AG20443 (cell line): ENCODE results near the gene CGN.
A peak's percentile ranks its signal among the peaks of the same experiment; 100 is the strongest.
"Not testable (repeated sequence)": the region's sequence is repeated elsewhere in the genome, so short reads cannot be mapped to it uniquely, and the experiment has no call there.

Experiments used
- DNase-seq: peaks from one replicate; pipeline ENCODE4 v3.0.0; 2012; ENCODE audit warnings: low spot score, mixed read lengths

The CGN gene

GRCh38 chr1:151502035-151502700 lies 9.0 kb upstream of the CGN start:
- DNase-seq, result no peak

DNA sequence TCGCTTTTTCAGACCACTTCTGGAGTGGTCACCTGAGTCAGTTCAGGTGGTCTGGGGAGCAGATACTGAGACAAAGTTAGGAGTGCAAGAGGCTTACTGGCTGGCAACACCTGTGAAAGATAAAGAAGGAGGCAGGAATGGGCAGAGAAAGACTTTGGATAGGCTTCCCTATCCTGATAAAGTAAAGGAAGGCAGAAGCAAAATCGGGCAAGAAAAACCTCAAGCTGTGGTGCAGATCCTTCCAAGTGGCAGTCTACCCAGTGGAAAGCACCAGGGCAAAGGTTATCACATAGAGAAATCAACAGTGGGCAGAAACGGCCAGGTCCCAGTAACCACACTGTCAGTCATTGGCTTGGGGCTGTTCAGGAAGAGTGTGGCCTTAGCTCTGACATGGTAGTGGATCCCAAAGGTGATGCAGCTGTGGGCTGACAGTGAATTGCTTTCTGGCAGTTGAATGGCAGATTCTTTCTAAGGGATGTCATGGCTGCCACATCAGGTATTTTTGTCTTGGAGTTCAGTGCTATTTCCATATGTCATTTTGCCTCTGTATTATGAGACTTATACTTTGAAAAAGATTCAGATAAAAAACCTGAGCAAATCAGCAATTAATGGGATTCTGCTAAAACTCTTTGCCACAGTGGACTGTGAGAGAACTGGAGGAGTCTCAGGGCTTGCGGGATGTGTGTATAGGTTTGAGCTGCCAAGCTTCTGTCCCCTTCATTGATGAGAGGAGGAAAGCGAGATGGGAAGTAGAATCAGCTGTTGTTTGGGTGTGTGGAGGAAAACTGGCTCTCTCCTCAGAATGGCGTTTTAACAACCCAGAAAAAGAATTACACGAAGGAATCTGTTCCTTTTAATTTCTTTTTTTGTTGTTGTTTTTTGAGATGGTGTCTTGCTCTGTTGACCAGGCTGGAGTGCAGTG lies 8.1 kb upstream of the CGN start:
- DNase-seq, result no peak

GRCh38 chr1:151504252-151504651 lies 6.9 kb upstream of the CGN start:
- no peak for DNase-seq

- no peak for DNase-seq
Measured at GRCh38 chr1:151504759-151505158, 6.4 kb upstream of the CGN start.

DNA sequence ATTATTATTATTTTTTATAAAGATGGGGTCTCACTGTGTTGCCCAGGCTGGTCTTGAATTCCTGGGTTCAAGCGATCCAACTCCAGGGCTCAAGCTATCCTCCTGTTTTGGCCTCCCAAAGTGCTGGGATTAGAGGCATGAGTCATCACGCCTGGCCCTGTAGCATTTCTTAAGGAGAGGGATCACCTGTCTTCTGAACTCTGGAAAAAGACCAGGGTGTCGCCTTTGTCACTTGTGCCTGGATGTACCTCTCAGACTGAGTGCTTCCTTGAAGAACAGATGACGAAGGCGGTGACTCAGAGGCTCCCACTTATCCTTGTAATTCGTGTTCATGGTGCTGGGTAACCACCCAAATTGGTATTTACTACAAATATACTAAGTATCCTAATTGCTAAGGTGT lies 2.4 kb upstream of the CGN start:
- no peak for DNase-seq

- no peak for DNase-seq
Measured at GRCh38 chr1:151509350-151510019, 1.7 kb upstream of the CGN start.

DNA sequence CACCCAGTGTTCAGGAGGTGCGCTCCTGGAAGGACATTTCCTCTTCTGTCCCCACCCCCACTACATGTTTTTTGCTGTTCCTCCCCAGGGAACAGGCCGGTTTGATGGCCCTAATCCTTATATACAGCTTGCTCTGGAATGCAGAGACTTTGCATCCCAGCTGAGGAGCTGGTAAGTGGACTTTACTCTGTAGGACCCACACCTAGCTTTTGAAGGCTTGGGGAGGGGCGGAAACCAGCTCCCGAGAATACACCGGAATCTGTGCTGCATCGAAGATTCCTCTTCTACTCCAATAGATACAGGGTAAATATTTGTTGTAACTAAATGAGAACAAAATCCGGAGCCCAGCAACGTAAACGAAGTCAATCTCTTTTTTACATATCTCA lies 1.2 kb upstream of the CGN start:
- DNase-seq, result no peak

DNA sequence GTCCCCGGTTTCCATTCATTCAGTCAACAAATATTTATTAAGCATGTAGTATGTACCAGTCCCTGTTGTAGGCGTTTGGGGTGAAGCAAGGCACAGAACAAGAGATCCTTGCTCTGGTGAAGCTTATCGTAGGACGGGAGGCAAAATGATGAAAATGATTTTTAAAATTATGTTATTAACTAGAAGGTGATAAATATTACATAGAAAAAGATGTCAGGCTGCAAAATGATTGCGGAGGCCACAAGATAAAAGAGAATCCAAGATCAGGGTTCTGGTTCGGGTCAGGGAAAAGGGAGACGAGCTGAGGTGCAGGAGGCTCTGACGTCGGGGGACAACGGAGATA lies 602 bp upstream of the CGN start:
- DNase-seq, result no peak

DNA sequence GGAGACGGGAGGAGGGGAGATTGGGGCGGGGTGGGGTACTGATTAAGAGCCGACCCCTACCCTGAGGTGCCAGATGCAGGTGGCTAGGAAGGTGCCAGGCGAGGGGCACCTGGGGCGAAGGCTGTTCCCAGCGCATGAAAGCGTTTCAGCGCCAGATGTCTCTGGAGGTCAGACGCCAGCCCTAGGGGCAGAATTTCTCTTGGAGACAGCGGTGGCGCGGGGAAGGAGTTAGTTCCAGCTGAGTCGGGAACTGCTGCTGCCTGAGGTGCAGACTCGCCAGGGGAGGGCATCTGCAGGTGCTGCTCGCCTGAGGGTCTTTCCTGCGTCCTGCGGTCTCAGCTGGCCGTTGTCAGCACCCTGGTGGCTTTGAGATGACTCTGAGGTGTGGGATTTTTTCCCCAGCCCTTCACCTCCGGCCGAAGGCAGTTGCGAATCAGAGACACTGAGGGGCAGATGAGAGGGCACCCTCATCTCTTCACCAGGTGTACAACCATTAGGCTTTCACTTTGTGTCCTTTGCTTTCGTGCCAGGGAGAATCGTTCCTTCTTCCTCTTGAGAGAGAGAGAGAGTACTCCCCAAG lies 539 bp downstream of the CGN start:
- peak; percentile 41 for DNase-seq

DNA sequence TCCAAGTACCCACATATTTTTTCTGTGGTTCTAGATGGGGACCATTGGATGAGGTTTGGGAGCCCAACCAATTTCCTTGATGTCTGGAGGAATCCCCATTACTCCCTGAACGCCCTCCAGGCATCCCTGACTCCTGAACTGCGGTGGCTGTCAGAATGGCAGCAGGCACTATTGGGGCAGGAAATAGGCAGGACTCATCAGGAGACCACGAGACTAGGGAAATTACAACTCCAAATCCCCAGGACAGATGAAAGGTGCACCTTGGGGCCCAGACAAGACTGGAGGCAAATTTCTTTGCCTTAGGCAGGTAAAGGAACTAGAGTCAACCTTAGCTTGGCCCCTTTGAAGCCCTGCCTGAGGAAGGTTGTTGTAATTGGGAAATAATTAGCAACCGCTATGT lies 1.1 kb downstream of the CGN start:
- no peak for DNase-seq

GRCh38 chr1:151512801-151513625 lies 1.8 kb downstream of the CGN start:
- no peak for DNase-seq

DNA sequence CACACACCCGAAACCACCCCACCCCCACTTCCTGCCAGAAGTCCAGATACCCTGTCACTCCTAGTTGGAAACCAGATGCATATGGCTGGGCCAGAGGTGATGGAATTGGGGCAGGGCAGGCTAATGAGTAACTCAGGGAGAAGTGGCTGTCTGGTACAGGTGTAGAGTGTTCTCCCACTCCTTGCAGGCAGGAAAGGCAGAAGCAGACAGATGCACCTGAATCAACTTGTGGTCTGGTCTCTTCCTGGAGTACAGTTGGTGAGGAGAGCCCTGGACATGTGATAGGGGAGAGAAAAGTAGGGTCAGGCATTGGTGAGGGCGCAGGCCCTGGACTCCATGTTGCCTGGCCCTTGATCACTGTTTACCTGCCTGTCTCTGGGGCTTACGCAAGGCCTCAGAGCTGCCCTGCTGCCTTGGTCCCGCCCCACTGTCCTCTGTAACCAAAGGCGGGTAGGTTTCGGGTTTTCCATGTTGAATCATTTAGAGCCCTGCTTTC lies 2.5 kb downstream of the CGN start:
- DNase-seq, result no peak

- DNase-seq, result no peak
Measured at GRCh38 chr1:151514366-151514765, 3.2 kb downstream of the CGN start.

DNA sequence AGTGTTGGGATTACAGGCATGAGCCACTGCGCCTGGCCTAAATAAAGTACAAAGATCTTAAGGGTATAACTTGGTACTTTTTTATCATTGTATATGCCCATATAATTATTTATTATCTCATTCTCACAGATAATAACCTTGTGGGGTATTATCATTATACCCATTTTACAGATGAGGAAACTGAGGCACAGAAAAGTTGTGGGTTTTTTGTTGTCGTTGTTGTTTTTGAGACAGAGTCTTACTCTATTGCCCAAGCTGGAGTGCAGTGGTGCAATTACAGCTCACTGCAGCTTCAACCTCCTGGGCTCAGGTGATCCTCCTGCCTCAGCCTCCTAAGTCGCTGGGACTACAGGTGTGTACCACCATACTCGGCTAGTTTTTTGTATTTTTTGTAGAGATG lies 4.1 kb downstream of the CGN start:
- no peak for DNase-seq

- DNase-seq, result no peak
Measured at GRCh38 chr1:151516031-151516511, 4.9 kb downstream of the CGN start.

- DNase-seq, result no peak
Measured at GRCh38 chr1:151518431-151518830, 7.2 kb downstream of the CGN start.

DNA sequence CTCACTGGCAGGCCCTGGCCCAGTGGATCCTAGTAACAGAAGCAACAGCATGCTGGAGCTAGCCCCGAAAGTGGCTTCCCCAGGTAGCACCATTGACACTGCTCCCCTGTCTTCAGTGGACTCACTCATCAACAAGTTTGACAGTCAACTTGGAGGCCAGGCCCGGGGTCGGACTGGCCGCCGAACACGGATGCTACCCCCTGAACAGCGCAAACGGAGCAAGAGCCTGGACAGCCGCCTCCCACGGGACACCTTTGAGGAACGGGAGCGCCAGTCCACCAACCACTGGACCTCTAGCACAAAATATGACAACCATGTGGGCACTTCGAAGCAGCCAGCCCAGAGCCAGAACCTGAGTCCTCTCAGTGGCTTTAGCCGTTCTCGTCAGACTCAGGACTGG lies 7.7 kb downstream of the CGN start:
- no peak for DNase-seq

DNA sequence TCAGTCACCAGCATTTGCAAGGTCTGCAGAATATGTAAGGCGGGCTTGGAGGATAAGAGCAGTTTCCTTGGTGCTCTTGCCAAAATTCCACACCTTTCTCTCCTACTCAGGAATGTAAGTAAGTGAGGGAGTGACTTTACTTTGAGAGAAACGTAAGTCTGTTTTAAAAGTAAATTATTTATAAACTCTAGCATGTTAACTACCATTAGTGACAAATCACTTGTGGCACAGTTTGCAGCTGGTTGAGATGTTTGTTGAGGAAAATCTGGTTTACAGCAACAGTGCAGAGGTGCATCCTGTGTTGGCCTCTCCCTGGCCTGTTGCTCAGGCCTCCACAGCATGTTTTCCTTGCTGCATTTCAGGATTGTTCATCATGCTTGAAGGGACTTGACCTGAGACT lies 8.5 kb downstream of the CGN start:
- no peak for DNase-seq

- no peak for DNase-seq
Measured at GRCh38 chr1:151520359-151520758, 9.2 kb downstream of the CGN start.

DNA sequence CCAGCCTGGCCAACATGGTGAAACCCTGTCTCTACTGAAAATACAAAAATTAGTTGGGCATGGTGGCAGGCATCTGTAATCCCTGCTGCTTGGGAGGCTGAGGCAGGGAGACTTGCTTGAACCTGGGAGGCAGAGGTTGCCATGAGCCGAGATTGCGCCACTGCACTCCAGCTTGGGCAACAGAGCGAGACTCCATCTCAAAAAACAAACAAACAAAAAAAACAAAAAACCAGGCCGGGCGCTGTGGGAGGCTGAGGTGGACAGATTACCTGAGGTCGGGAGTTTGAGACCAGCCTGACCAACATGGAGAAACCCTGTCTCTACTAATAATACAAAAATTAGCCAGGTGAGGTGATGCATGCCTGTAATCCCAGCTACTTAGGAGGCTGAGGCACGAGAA lies 11.2 kb downstream of the CGN start:
- DNase-seq, result not testable (repeated sequence)

- DNase-seq, result no peak
Measured at GRCh38 chr1:151523326-151523725, 12.1 kb downstream of the CGN start.

DNA sequence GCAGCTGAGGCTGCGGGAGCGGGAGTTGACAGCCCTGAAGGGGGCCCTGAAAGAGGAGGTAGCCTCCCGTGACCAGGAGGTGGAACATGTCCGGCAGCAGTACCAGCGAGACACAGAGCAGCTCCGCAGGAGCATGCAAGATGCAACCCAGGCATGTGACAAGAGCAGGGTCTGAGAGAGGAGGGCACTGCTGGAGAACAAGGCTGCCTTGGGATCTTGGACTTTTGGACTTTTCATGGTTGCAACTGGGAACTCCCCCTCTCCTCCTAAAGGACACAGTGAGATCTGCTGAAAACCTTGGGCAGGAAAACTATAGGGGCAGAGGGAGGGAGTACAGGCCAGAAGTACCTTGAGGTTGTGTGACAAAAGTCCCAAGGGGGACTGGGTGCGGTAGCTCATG lies 13.5 kb downstream of the CGN start:
- DNase-seq, result no peak
